Sigmoid colon (tissue), 7 donors: ENCODE data around the gene TRAF2. TPM values are rescaled to one million over a fixed set of nuclear protein-coding genes. Genes with fewer than 3 reads are reported as not detected.

Source experiments
- DNase-seq: peaks from one replicate; pipeline ENCODE4 v3.0.0-alpha.2; 2019
- H3K27ac ChIP-seq, 4 donors: fragments of 200-600 bp; sonication (generic); one replicate each; pipeline ENCODE4 v1.5.1; 2016 to 2019; ENCODE audit warnings: mild to moderate bottlenecking in 1 of 4
- H3K27me3 ChIP-seq, 3 donors: fragments of 200-600 bp; sonication (generic); one replicate each; pipeline ENCODE4 v1.5.1; 2019; ENCODE audit warnings: mild to moderate bottlenecking in 1 of 3
- H3K36me3 ChIP-seq, 4 donors: fragments of 200-600 bp; sonication (generic); one replicate each; pipeline ENCODE4 v1.5.1; 2016 to 2019
- H3K4me1 ChIP-seq, 4 donors: fragments of 200-600 bp; sonication (generic); one replicate each; pipeline ENCODE4 v1.5.1; 2017 to 2019
- H3K4me3 ChIP-seq, 4 donors: fragments of 200-600 bp; sonication (generic); one replicate each; pipeline ENCODE4 v1.5.1; 2017 to 2019; ENCODE audit warnings: mild to moderate bottlenecking in 2 of 4, moderate library complexity in 1 of 4
- H3K9me3 ChIP-seq, 4 donors: fragments of 200-600 bp in 3 of 4; sonication (generic) in 3 of 4; one replicate each; pipeline versions ENCODE4 v1.5.1 to v1.6.1; 2013 to 2019
- CTCF ChIP-seq, 4 experiments: fragments of 450-650 bp in 3 of 4; fragments of 200-600 bp in 1 of 4; IDR thresholded peaks; one replicate each; pipeline ENCODE4 v1.5.1; 2016 to 2019; ENCODE audit warnings: antibody characterized with exemption in 4 of 4, mild to moderate bottlenecking in 3 of 4, moderate library complexity in 2 of 4
- EP300 ChIP-seq, 4 donors: sonication (generic); formaldehyde crosslinking; IDR thresholded peaks; one replicate each; pipeline ENCODE4 v1.6.1; 2017; ENCODE audit warnings: antibody characterized with exemption in 4 of 4
- POLR2A ChIP-seq, 2 donors: fragments of 450-650 bp; IDR thresholded peaks; one replicate each; pipeline ENCODE4 v1.6.1; 2016; ENCODE audit warnings: antibody characterized with exemption in 2 of 2, mild to moderate bottlenecking in 2 of 2, moderate library complexity in 2 of 2
- POLR2AphosphoS5 ChIP-seq, 4 donors: sonication (generic); formaldehyde crosslinking; IDR thresholded peaks; one replicate each; pipeline ENCODE4 v1.6.1; 2017; ENCODE audit warnings: antibody characterized with exemption in 4 of 4
- WGBS, 2 donors: extraction: QIAGEN DNeasy Blood & Tissue Kit; methylation state at CpG; one replicate each; pipeline ENCODE4 v1.1.7; 2013; 5-methylcytosine and 5-hydroxymethylcytosine counted together
- intact Hi-C: fragments of 100-400 bp; cut with DNase I; formaldehyde crosslinking; loops from one replicate; pipeline ENCODE4 v1.15.1; 2023
- polyA plus RNA-seq, 3 donors: library from polyadenylated mRNA; stranded (reverse); fragments of 200-250 nt; gene quantifications; one replicate each; pipeline ENCODE4 v1.2.3, GENCODE V29; 2013
- total RNA-seq, 4 donors: library from RNA; depleted of rRNA; stranded (reverse); fragments of >200 nt; gene quantifications; one replicate each; pipeline ENCODE4 v1.1.0, GENCODE V29; 2016
- donor health status: healthy with polysubstance abuse.
- donor health status: Bipolar disorder and iron deficiency.
- donor health status: healthy.

TRAF2 gene
- total and polyA plus RNA-seq, 7 donors: 1.8 to 21.9 (median 5.5) TPM

DNA sequence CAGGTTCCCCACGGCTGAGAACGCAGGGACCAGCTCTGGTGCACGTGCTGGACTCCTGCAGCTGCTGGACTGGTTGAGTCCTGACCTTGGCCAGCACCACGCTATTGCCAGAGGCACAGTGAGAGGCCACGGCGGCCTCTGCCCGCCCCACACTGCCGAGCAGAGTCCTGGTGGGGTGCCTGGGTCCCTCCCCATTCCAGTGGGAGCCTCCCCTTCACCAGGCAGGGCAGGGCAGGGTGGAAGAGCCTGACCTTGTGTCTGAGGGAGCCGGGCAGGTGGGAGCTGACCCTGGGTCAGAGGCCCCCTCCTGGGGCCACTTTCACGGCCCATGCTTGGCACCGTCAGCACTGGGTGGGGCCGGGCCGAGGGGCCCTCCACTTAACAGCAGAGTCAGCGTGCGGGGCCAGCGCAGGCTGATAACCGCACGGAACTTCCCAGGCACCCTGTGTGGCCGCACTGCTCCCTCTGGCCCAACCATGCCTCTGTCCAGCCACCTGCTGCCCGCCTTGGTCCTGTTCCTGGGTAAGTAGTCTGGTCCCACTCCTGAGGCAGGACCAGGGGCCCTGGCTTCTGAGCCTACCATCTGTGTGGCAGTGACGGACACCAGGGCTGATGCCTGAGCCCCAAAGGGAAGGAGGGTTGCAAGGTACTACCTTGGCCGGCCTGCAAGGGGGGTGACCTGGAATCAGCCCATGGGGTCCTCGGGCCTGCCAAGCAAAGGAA, 34.2 kb upstream of the TRAF2 start, which contains the start of gene MAMDC4:
Gene MAMDC4 (plus strand): TSS at position 406 of the 723 bp plus-strand sequence. CDS start 71 bp downstream, at position 477.
- Histone ChIP-seq H3K27me3 (peaks cover 4 to 15% (median 14%) of the 10 kb centered on the region in 3 donors), H3K4me3 (no peak within 1 kb of the TSS), H3K4me1 (peaks cover 0 to 32% (median 32%) of the 10 kb centered on the region in 4 donors), H3K36me3 (peaks cover 0 to 6% (median 0%) of the 10 kb centered on the region in 4 donors), H3K27ac (no peak within 1 kb of the TSS), H3K9me3 (no peaks in the 10 kb centered on the region)
- DNase-seq: no peak
- intact Hi-C loops: loop anchor here (2.0 kb wide), 1 partner anchor 13 kb away; no protein-coding TSS in a partner anchor
- TF ChIP-seq POLR2AphosphoS5 (IDR thresholded peaks at IDR 0.05) (no peak), EP300 (IDR thresholded peaks at IDR 0.05) (no peak), CTCF (IDR thresholded peaks at IDR 0.05) (no peak), POLR2A (IDR thresholded peaks at IDR 0.05) (no peak)
- 68 to 79% methylated on average over 23 of the region's 23 CpGs for WGBS, 2 donors

- peak; percentile 60 for DNase-seq
- 82 to 88% methylated on average over 29 of the region's 29 CpGs for WGBS, 2 donors
- peaks cover 0 to 7% (median 6%) of the 10 kb centered on the region in 3 donors for H3K27me3 ChIP-seq
- H3K4me3 ChIP-seq: no peak overlapping the region
- no peaks in the 10 kb centered on the region for H3K9me3 ChIP-seq
- peaks cover 0 to 6% (median 0%) of the 10 kb centered on the region in 4 donors for H3K36me3 ChIP-seq
- TF ChIP-seq EP300 (IDR thresholded peaks at IDR 0.05) (no peak), POLR2AphosphoS5 (IDR thresholded peaks at IDR 0.05) (no peak), CTCF (IDR thresholded peaks at IDR 0.05) (no peak), POLR2A (IDR thresholded peaks at IDR 0.05) (no peak)
- peaks cover 0 to 24% (median 24%) of the 10 kb centered on the region in 4 donors for H3K4me1 ChIP-seq
- H3K27ac ChIP-seq: no peak overlapping the region
- intact Hi-C loops: no loop called here
Observed at GRCh38 chr9:136852664-136853595, 33.4 kb upstream of the TRAF2 start.

DNA sequence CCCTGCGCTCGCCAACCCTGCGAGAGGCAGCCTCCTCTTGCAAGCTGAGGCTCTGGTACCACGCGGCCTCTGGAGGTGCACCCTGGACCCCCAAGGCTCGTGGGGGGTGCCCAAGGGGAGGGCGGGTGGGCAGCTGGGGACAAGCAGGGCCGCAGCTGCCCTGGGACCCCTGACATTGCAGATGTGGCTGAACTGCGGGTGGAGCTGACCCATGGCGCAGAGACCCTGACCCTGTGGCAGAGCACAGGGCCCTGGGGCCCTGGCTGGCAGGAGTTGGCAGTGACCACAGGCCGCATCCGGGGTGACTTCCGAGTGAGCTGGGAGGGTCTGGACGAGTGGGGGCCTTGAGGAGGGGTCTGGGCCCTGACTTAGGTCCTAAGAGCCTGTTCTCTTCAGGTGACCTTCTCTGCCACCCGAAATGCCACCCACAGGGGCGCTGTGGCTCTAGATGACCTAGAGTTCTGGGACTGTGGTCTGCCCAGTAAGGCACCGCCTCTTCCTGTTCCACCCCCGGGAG, 32.7 kb upstream of the TRAF2 start:
- Histone ChIP-seq H3K27ac (no peak overlapping the region), H3K36me3 (peaks cover 0 to 6% (median 0%) of the 10 kb centered on the region in 4 donors), H3K4me1 (peaks cover 0 to 24% (median 19%) of the 10 kb centered on the region in 4 donors), H3K27me3 (no peaks in the 10 kb centered on the region), H3K4me3 (no peak overlapping the region), H3K9me3 (no peaks in the 10 kb centered on the region)
- peak; percentile 61 for DNase-seq
- intact Hi-C loops: no loop called here
- 82 to 85% methylated on average over 18 of the region's 18 CpGs for WGBS, 2 donors
- no peak for TF ChIP-seq EP300 (IDR thresholded peaks at IDR 0.05)
- no peak for TF ChIP-seq CTCF (IDR thresholded peaks at IDR 0.05)
- TF ChIP-seq POLR2AphosphoS5 (IDR thresholded peaks at IDR 0.05): no peak
- no peak for TF ChIP-seq POLR2A (IDR thresholded peaks at IDR 0.05)

DNA sequence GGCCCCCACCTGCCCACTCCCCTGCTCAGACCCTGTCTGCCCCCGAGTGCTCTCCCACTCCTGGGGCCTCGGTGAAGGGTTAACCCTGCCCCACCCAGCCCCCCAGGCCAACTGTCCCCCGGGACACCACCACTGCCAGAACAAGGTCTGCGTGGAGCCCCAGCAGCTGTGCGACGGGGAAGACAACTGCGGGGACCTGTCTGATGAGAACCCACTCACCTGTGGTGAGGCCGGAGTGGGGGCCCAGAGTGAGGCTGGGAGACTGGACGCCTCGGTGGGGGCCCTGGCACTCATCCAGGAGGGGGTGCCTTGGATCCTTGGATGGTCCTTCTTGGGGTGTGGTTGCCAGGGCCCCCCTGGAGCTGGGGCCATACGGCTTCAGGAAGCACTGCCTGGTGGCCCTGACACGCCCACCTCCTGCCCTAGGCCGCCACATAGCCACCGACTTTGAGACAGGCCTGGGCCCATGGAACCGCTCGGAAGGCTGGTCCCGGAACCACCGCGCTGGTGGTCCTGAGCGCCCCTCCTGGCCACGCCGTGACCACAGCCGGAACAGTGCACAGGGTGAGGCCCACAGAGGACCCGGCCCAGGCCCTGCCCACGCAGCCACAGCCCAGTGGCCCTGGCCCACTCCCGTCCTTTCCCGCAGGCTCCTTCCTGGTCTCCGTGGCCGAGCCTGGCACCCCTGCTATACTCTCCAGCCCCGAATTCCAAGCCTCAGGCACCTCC, 32.0 kb upstream of the TRAF2 start:
- Histone ChIP-seq H3K4me3 (no peak overlapping the region), H3K27me3 (no peaks in the 10 kb centered on the region), H3K27ac (no peak overlapping the region), H3K36me3 (peaks cover 0 to 6% (median 0%) of the 10 kb centered on the region in 4 donors), H3K9me3 (no peaks in the 10 kb centered on the region), H3K4me1 (peaks cover 0 to 30% (median 24%) of the 10 kb centered on the region in 4 donors)
- DNase-seq: peak; percentile 67
- no peak for TF ChIP-seq POLR2AphosphoS5 (IDR thresholded peaks at IDR 0.05)
- TF ChIP-seq POLR2A (IDR thresholded peaks at IDR 0.05): no peak
- TF ChIP-seq EP300 (IDR thresholded peaks at IDR 0.05): no peak
- TF ChIP-seq CTCF (IDR thresholded peaks at IDR 0.05): no peak
- intact Hi-C loops: no loop called here
- WGBS, 2 donors: 64 to 72% methylated on average over 30 of the region's 30 CpGs
